GM19193 (cell line): ENCODE measurements around the gene DNAI7.

Experiments used
- POLR2A ChIP-seq: IDR thresholded peaks from 4 replicates; pipeline ENCODE4 v1.6.1; 2011; ENCODE audit not compliant: insufficient read depth, insufficient read length; ENCODE audit errors: extremely low read depth

Gene DNAI7

DNA sequence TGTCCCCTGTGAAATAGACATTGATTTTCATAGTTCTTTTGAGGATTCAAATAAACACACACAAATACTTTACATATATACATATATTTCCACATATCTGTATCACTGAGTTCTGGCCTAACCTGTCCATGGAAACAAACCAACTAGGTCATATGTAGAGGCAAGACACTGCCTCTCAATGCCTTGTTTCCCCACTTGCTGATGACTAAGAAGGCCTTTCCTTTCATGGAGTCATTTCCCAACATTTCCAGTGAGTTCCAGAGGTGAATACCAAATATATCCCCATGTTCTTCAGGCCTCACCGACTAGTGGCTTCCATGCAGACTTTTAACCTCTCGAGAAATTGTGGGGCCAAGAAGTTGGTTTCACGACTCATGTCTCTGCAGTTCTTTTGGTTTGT lies 120.8 kb downstream of the DNAI7 start:
- no peak for TF ChIP-seq POLR2A

DNA sequence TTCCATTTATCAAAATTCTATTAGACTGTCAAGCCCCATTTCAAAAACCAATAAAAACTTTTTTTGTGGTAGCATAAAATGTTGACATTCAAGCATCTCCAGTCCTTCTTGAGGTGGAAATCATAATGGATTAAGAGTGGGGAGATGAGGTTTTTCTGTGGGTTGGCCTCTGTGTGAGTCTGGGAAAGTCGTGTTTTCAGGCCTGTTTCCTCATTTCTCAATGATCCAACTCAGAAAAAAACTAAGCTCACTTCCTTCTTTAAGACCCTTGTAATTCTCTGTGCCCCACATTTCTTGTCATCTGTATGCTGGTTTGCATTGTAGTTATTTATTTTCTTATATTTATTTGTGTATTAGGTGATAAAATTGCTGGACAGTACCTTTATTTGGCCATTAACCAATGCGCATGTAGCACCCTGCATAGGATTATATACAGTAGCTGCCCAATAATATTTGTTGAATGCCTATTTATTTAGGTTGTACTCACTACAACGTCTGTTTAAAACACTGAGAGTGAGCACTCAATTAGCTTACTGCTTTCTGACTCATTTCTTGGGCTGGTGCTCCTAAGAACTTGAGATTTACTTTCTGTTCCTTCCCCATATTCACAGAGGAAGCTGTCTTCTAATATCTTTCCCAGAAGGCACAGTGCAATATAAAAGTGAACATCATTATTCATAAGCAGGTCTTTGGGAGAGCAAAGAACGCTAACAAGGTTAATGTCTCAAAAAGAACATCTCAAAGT lies 121.9 kb downstream of the DNAI7 start:
- no peak for TF ChIP-seq POLR2A

DNA sequence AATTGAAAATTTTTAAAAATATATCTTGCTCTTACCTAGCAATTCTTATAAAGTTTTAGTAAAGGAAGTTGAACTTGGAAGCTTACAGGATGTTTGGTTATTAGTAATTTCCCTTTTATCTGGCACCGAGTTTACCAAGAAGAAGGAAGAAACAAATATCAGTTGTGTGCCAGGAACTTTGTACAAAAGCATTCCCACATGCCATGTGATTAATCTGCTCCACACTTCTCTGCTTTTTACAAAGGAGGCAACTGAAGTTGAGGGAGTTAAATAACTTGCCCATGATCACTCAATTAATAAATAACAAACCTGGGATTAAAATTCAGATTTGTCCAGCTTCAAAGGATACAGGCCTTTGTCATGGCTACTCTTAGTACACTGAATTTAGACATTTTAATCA lies 123.6 kb downstream of the DNAI7 start:
- no peak for TF ChIP-seq POLR2A

DNA sequence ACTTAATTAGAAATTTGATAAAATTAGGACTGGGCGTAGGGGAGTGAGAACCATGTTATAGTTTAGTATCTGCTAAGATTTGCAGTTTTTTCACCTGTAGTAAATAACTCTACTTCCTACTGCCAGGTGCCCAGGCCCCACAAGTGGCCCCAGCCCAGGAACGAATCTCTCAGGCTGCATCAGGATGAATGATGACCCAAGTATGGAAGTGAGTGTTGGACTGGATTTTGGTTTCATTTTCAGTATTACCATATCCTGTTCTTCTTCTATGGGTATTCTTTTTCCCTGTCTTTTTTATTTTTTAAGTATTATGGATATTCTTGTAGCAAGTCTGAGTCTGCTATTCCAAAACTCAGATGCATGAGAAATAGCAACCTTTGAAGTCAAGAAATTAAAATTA lies 125.7 kb downstream of the DNAI7 start:
- TF ChIP-seq POLR2A: no peak

DNA sequence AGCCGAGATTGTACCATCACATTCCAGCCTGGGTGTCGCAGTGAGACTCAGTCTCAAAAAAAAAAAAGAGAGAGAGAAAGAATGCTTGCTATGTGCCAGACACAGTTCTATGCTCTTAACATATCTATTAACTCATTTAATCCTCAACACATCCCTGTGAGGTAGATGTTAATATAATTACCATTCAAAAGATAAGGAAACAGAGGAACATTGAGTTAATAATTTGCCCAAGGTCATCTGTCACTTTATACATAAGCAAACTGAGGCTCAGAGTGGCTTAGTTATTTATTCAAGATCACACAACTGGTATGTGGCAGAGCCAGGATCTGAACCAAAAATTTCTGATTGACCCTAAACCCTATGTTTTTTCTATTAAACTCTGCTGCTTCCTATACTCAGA lies 129.9 kb downstream of the DNAI7 start:
- no peak for TF ChIP-seq POLR2A

DNA sequence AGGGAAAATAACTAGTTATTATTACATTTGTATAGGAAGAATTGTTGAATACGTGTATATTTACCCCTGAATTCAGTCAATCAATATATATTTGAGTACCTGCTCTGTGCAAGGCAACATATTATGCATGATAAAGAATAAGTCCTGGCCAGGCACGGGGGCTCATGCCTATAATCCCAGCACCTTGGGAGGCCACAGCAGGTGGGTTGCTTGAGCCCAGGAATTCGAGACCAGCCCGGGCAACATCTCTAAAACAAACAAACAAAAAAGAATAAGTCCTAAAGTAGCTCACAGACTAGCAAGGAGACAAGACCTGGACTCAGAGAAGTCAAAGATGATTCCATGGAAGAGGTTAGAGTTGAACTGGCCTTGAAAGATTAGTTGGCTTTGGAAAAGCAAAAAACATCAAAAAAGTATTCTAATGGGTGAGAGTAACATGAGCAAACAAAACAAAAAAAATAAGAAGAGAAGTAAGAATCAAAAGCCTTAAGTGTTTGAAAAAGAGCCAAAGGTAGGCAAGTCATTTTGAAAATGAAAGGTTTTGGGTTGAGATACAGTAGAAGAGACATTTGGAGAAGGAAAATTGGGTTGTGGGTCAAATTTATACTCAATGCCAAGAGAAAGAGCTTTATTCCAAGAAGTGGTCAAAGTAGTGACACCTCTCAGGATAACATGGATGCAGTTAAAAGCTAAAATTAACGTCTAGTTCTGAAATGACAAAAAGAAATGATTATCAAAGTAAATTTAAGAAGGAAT lies 130.9 kb downstream of the DNAI7 start:
- no peak for TF ChIP-seq POLR2A

DNA sequence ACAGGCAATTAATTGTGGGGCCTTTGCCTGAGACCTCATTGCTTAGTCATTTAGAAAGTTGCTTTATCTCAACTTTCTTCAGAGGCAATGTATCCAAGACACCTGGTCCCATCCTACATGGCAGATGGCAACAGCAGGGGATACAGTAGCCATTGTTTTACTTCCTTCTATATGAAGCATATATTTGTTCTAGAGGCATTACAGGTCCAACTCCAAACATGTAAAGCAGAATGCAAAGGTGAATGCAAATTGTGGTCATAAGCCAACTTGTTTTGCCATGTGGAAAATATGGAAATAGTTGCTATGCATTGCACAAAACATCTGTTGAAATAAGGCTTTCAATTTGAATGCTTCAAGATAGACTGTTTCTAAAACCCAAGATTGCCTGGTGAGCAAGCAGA lies 136.3 kb downstream of the DNAI7 start:
- peak; percentile 51 for TF ChIP-seq POLR2A
